ENCODE results near the gene PKD2L2. TPM values are rescaled to one million over a fixed set of nuclear protein-coding genes. Genes with fewer than 3 reads are reported as not detected.

The PKD2L2 gene
- total and polyA plus RNA-seq, 2 of the 4 experiments (the other 2 are of a cell fraction): not detected

GRCh38 chr5:137858223-137858916, 30.9 kb upstream of the PKD2L2 start:
- Histone ChIP-seq H3K27ac (ENCODE audit: insufficient read depth, low read length) (no peak overlapping the region), H2BK15ac (ENCODE audit: low read depth, low read length) (no peak overlapping the region), H3K56ac (ENCODE audit: extremely low read depth, insufficient read depth, low read length) (no peak overlapping the region), H4K8ac (ENCODE audit: low read depth in 2 of 2, low read length in 2 of 2) (no peak overlapping the region), H3K36me3 (ENCODE audit: control insufficient read depth, insufficient read depth, low read length) (no peaks in the 10 kb centered on the region), H3K4me2 (ENCODE audit: low read depth, low read length) (peak overlapping the region; percentile 67; the same call in 1 of the 2 replicates), H2BK20ac (ENCODE audit: low read depth, low read length) (no peak overlapping the region), H2BK5ac (ENCODE audit: low read depth, low read length, poor library complexity, severe bottlenecking) (no peak overlapping the region), H3K4ac (ENCODE audit: low read depth, low read length) (no peak overlapping the region), H3K27me3 (ENCODE audit: control insufficient read depth, insufficient read depth, low read length) (peaks cover 2% of the 10 kb centered on the region; the same call in 1 of the 2 replicates), H2BK120ac (ENCODE audit: low read depth, low read length) (no peak overlapping the region), H3K9me3 (ENCODE audit: control insufficient read depth, insufficient read depth, low read length) (no peaks in the 10 kb centered on the region), H2AFZ (replicated peaks; ENCODE audit: low read length, poor library complexity) (no peak overlapping the region), H2AK9ac (replicated peaks; ENCODE audit: low read depth, low read length, poor library complexity) (no peak overlapping the region), H4K5ac (ENCODE audit: low read depth, low read length) (no peak overlapping the region), H3K18ac (ENCODE audit: low read depth, low read length) (no peak overlapping the region), H3K9ac (ENCODE audit: low read depth, low read length) (no peak overlapping the region), H3K23ac (ENCODE audit: low read depth, low read length) (no peak overlapping the region), H3K9me1 (ENCODE audit: insufficient read depth, low read length) (no peaks in the 10 kb centered on the region), H3K79me1 (ENCODE audit: low read depth in 1 of 2, low read length in 2 of 2) (no peaks in the 10 kb centered on the region), H2AK5ac (ENCODE audit: low read depth, low read length) (no peak overlapping the region), H3K4me3 (ENCODE audit: insufficient read depth, low read depth, low read length) (no peak overlapping the region), H4K91ac (ENCODE audit: insufficient read depth, low read depth, low read length) (no peak overlapping the region), H3K14ac (replicated peaks; ENCODE audit: low read depth, low read length) (no peak overlapping the region), H3K4me1 (ENCODE audit: control insufficient read depth, insufficient read depth, low read length) (no peaks in the 10 kb centered on the region), H4K20me1 (ENCODE audit: insufficient read depth, low read length) (no peaks in the 10 kb centered on the region)
- dilution Hi-C loops (cut with HindIII; ENCODE audit: low sequenced_read_pairs, unreplicated experiment): no loop called here
- no peak for TF ChIP-seq CTCF (conservative IDR thresholded peaks at IDR 0.05; ENCODE audit: low read depth, low read length)
- TF ChIP-seq RCOR1 (IDR thresholded peaks at IDR 0.05; ENCODE audit: insufficient replicate concordance, low read length): no peak
- TF ChIP-seq RAD21 (IDR thresholded peaks at IDR 0.05; ENCODE audit: low read length): no peak
- TF ChIP-seq CHD1 (IDR thresholded peaks at IDR 0.05; ENCODE audit: low read depth, low read length): no peak
- no peak for TF ChIP-seq USF2 (IDR thresholded peaks at IDR 0.05; ENCODE audit: low read depth, low read length)
- TF ChIP-seq NFE2L2 (IDR thresholded peaks at IDR 0.05; ENCODE audit: low read depth, low read length): no peak
- no TSS peak for BruUV-seq (replicated peaks)
- peak; percentile 7 for DNase-seq
- no CpG with 5 or more reads among the region's 3 CpGs for WGBS, 2 experiments (ENCODE audit: extremely low coverage in 2 of 2, insufficient read length in 1 of 2)
- ChIA-PET POLR2A (ENCODE audit: unreplicated experiment) (no interaction called here), CTCF (interaction anchor here (0.5 kb wide), 1 partner anchor 116 kb away, joined by 5 read pairs; no protein-coding TSS in a partner anchor)
- ATAC-seq (ENCODE audit: low read depth): peak; percentile 32; the same call in 1 of the 2 replicates
- intact Hi-C loops (cut with micrococcal nuclease): no loop called here
- in situ Hi-C loops (cut with MboI; ENCODE audit: low sequenced_read_pairs): no loop called here

All from IMR-90 (cell line).